Panc1 (cell line): Measurements from ENCODE around the gene INTS11. TPM values are rescaled to one million over a fixed set of nuclear protein-coding genes. Genes with fewer than 3 reads are reported as not detected.

ENCODE experiments used
- ATAC-seq: fragments of 200-7000 bp; cut with Tn5 transposase; 2 replicates; pipeline ENCODE4 v1.9.1; 2020; ENCODE audit warnings: mild to moderate bottlenecking, moderate library complexity
- BruUV-seq: library from RNA; stranded (reverse); fragments of 400-500 nt; replicated peaks from 2 replicates; lab custom pipeline; 2021; lab: Mats Ljungman, UMichigan
- CTCF ChIA-PET: fragments of 300-600 bp; sonication (Branson Sonifier 250); formaldehyde crosslinking; loops from one replicate; lab custom pipeline; 2022; ENCODE audit warnings: antibody characterized with exemption; lab: Charles Lee
- POLR2A ChIA-PET: fragments of 300-600 bp; sonication (Branson Sonifier 250); formaldehyde crosslinking; loops from one replicate; lab custom pipeline; 2022; ENCODE audit warnings: antibody characterized with exemption; lab: Charles Lee
- DNase-seq: peaks from one replicate; pipeline ENCODE4 v3.0.0-alpha.2; 2010; ENCODE audit warnings: low read depth, low spot score
- H3K27ac ChIP-seq: 2 replicates; pipeline ENCODE4 v1.5.1; 2011; ENCODE audit warnings: mild to moderate bottlenecking, low read length, inconsistent platforms
- H3K27me3 ChIP-seq: fragments of 200-500 bp; sonication (Bioruptor generic); 2 replicates; pipeline ENCODE4 v1.6.0; 2014; ENCODE audit warnings: low read length, inconsistent platforms; ENCODE audit not compliant: control insufficient read depth, insufficient read depth
- H3K36me3 ChIP-seq: fragments of 200-500 bp; sonication (Bioruptor generic); 2 replicates; pipeline ENCODE4 v1.5.1; 2014; ENCODE audit warnings: inconsistent platforms, mild to moderate bottlenecking, low read length, moderate library complexity; ENCODE audit not compliant: control insufficient read depth, insufficient read depth
- H3K4me1 ChIP-seq: 2 replicates; pipeline ENCODE4 v1.5.1; 2011; ENCODE audit warnings: inconsistent platforms, mild to moderate bottlenecking, low read length, moderate library complexity; ENCODE audit not compliant: control insufficient read depth, insufficient read depth
- H3K4me3 ChIP-seq, 2 experiments: 2 replicates each; pipeline ENCODE4 v1.5.1; 2011 to 2012; ENCODE audit warnings: low read depth in 2 of 2, low read length in 2 of 2, mild to moderate bottlenecking in 2 of 2, inconsistent platforms in 1 of 2, moderate library complexity in 1 of 2
- H3K9me3 ChIP-seq: fragments of 200-500 bp; sonication (Bioruptor generic); 2 replicates; pipeline ENCODE4 v1.5.1; 2014; ENCODE audit warnings: low read depth, mild to moderate bottlenecking, inconsistent platforms, low read length, moderate library complexity; ENCODE audit not compliant: control insufficient read depth, insufficient read depth
- CTCF ChIP-seq: fragments of 450-650 bp; IDR thresholded peaks from 2 replicates; pipeline ENCODE4 v1.5.1; 2017; ENCODE audit warnings: mild to moderate bottlenecking
- POLR2AphosphoS5 ChIP-seq: IDR thresholded peaks from 2 replicates; pipeline ENCODE4 v1.6.1; 2012; ENCODE audit warnings: mild to moderate bottlenecking, low read depth, low read length, moderate library complexity
- REST ChIP-seq, 2 experiments: IDR thresholded peaks; 2 replicates each; pipeline ENCODE4 v1.6.1; 2011 to 2012; ENCODE audit warnings: low read depth in 2 of 2, control low read depth in 1 of 2, low read length in 1 of 2, mild to moderate bottlenecking in 1 of 2, moderate library complexity in 1 of 2; ENCODE audit not compliant: insufficient read depth in 1 of 2
- SIN3A ChIP-seq: IDR thresholded peaks from 2 replicates; pipeline ENCODE4 v1.6.1; 2012; ENCODE audit warnings: low read depth, mild to moderate bottlenecking, low read length, moderate library complexity, borderline replicate concordance; ENCODE audit not compliant: insufficient read depth
- TCF7L2 ChIP-seq: IDR thresholded peaks from 2 replicates; pipeline ENCODE4 v1.6.1; 2011; ENCODE audit warnings: mild to moderate bottlenecking, low read depth, low read length, inconsistent platforms
- in situ Hi-C: cut with HindIII; loops from 2 replicates; pipeline ENCODE4 v1.10.0; 2016; ENCODE audit warnings: low sequenced_read_pairs, low pct_unique_long_range_greater_than_20kb
- intact Hi-C: fragments of 100-400 bp; cut with micrococcal nuclease; formaldehyde crosslinking; loops from one replicate; pipeline ENCODE4 v1.10.0; 2022; ENCODE audit not compliant: unreplicated experiment
- total RNA-seq: library from RNA; stranded (reverse); gene quantifications from one replicate; pipeline ENCODE4 v1.2.1, GENCODE V29; 2021; ENCODE audit not compliant: unreplicated experiment

The INTS11 gene
- total RNA-seq, 1 experiment from 2014 or later = 114 TPM

GRCh38 chr1:1305300-1306069 lies 19.0 kb downstream of the INTS11 start:
- CTCF ChIA-PET = no interaction called here
- TF ChIP-seq CTCF (peak; percentile 42), POLR2AphosphoS5 (no peak), SIN3A (no peak), TCF7L2 (no peak), REST (IDR thresholded peaks at IDR 0.05; ENCODE audit: insufficient read depth in 1 of 2, low read depth in 2 of 2, low read length in 1 of 2) (no peak)
- Histone ChIP-seq H3K4me3 (no peak overlapping the region), H3K36me3 (no peaks in the 10 kb centered on the region; the same call in 1 of the 2 replicates), H3K9me3 (no peaks in the 10 kb centered on the region), H3K27ac (peak overlapping the region; percentile 59), H3K4me1 (peaks cover 41% of the 10 kb centered on the region), H3K27me3 (no peaks in the 10 kb centered on the region)
- ATAC-seq (no peak), DNase-seq (no peak)
- intact Hi-C loops = no loop called here
- in situ Hi-C loops = no loop called here
- BruUV-seq = no TSS peak
- POLR2A ChIA-PET = no interaction called here

DNA sequence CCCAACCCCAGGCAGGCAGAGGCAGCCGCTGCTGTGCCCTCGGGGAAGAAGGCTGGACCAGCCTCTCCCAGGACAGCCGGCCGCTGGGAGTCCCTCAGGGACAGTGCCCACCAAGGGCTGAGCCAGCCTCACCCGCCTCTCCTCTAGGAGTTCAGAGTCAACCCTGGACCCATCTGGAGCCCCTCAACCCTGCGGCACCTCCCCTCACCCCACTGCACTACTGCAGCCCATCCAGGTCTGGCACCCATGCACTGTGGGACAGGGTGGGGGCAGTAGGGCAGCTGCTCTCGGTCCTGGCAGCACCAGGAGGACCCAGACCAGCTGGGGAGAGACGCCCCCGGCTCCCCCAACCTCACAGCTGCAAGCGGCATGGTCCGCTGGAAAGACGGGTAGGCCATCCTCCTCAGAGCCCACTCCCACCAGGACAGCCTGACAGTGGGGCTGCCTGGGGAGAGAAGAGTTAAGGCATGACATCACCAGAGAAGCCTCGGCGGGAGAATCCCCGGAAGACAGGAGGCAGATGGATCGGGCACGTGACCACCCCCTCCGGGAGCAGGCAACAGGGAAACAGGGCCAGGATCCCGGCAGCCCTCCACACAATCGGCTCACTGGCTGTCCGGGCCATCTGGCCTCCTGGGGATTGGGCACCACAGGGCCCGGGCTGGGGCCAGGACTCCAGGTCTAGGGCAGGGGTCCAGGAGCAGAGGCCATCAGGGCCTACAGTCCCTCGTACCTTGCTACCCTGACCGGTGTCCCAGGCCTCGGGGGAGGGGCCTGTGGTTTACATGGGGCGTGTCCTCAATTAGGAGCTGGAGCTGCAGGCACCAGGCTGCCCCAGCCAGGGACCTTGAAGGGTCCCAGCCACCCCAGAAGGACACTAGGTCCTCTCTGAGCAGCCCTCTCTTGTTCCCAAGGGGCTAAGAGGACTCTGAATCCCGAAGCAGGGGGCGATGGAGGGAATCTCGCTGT lies 19.8 kb downstream of the INTS11 start:
- in situ Hi-C loops (no loop called here), intact Hi-C loops (no loop called here)
- Histone ChIP-seq H3K36me3 (no peaks in the 10 kb centered on the region; the same call in 1 of the 2 replicates), H3K27me3 (no peaks in the 10 kb centered on the region), H3K4me3 (no peak overlapping the region), H3K9me3 (no peaks in the 10 kb centered on the region), H3K4me1 (peaks cover 34% of the 10 kb centered on the region), H3K27ac (peak overlapping the region; percentile 59)
- no peak for TF ChIP-seq POLR2AphosphoS5
- TF ChIP-seq CTCF = no peak
- no peak for TF ChIP-seq REST (IDR thresholded peaks at IDR 0.05; ENCODE audit: insufficient read depth in 1 of 2, low read depth in 2 of 2, low read length in 1 of 2)
- no peak for TF ChIP-seq TCF7L2
- no peak for TF ChIP-seq SIN3A
- ATAC-seq (no peak), DNase-seq (no peak)
- ChIA-PET CTCF (no interaction called here), POLR2A (no interaction called here)
- no TSS peak for BruUV-seq
